Right cardiac atrium (tissue), 5 donors: ENCODE data around the gene EHD4. TPM values are rescaled to one million over a fixed set of nuclear protein-coding genes. Genes with fewer than 3 reads are reported as not detected.

Experiments used
- ATAC-seq, 2 donors: fragments of 200-7000 bp; cut with Tn5 transposase; one replicate each; pipeline versions ENCODE4 v1.8.0 to v1.9.1; 2020; ENCODE audit warnings: moderate library complexity in 2 of 2, mild to moderate bottlenecking in 1 of 2
- DNase-seq, 3 donors: peaks; one replicate each; pipeline ENCODE4 v3.0.0-alpha.2; 2020
- H3K27ac ChIP-seq: one replicate; pipeline ENCODE4 v1.5.1; 2013; ENCODE audit warnings: mild to moderate bottlenecking, low read length, control low read depth, moderate library complexity
- H3K27me3 ChIP-seq: one replicate; pipeline ENCODE4 v1.6.1; 2013; ENCODE audit not compliant: control insufficient read depth, insufficient read depth
- H3K4me1 ChIP-seq: one replicate; pipeline ENCODE4 v1.6.1; 2013; ENCODE audit warnings: low read length; ENCODE audit not compliant: control insufficient read depth, insufficient read depth
- H3K4me3 ChIP-seq: one replicate; pipeline ENCODE4 v1.5.1; 2013; ENCODE audit warnings: low read length, control low read depth
- H3K9me3 ChIP-seq: one replicate; pipeline ENCODE4 v1.6.1; 2013; ENCODE audit warnings: low read length; ENCODE audit not compliant: control insufficient read depth
- WGBS: extraction: QIAGEN DNeasy Blood & Tissue Kit; methylation state at CpG from one replicate; pipeline ENCODE4 v1.1.7; 2013; 5-methylcytosine and 5-hydroxymethylcytosine counted together
- intact Hi-C, 4 donors: fragments of 100-400 bp; cut with DNase I; formaldehyde crosslinking; loops; one replicate each; pipeline versions ENCODE4 v1.11.0 to v1.14.0; 2022 to 2023
- polyA plus RNA-seq: library from polyadenylated mRNA; stranded (reverse); fragments of 200-250 nt; gene quantifications from one replicate; pipeline ENCODE4 v1.2.3, GENCODE V29; 2013
- total RNA-seq, 4 donors: library from RNA; stranded (reverse); fragmentation: NEBNext Ultra II Directional; extraction: Animal tissue kit (Norgen Biotek cat#: 25700); gene quantifications; one replicate each; pipeline ENCODE4 v1.2.1, GENCODE V29; 2021
- donor health status: healthy with polysubstance abuse.
- donor health status: DM: no; HTN: yes; CAD: no.
- donor health status: DM: no; HTN: no; CAD: no.
- donor health status: DM: no; HTN: yes; CAD: no; lungs with severe emphysema.
- donor health status: DM: yes; HTN: yes; CAD: no.

The EHD4 gene
- total and polyA plus RNA-seq, 5 donors = 26.3 to 37.4 (median 33.3) TPM

DNA sequence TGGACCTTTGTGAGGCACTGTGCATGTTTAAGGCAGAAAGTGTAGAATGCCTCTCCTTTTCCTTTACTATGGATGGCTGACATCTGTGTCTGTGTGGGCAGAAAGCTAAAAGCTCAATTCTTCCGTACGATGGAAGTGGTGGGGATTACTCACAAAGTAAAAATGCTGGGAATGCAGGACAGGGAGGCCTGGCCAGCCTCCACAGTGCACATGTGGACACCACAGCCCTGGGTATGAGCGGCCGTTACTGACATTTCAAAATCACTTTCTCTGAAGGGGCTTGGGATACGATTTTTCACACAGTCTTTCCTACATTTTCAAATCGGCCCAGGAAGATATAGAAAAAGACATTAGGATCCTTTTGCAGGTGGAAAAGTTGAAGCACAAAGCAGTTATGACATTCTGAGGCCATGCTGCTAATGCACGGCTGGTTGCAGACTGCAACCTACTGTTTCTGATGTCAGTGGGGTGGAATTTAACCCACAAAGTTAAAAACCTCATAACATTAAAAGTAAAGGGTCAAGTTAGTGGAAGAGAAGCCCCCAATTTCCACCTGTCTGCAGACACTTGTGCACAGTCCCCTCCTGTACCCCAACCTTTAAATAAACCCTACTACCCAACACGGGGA, 27.9 kb downstream of the EHD4 start:
- peak overlapping the region; percentile 74 for H3K27ac ChIP-seq
- no peak overlapping the region for H3K4me3 ChIP-seq
- H3K9me3 ChIP-seq = no peaks in the 10 kb centered on the region
- WGBS = 31% methylated on average over 8 of the region's 8 CpGs
- ATAC-seq (peak; percentile 63 to 77), DNase-seq (peak in 2 of 3 donors; percentile 53 to 80)
- H3K4me1 ChIP-seq = peaks cover 24% of the 10 kb centered on the region
- intact Hi-C loops = no loop called here
- H3K27me3 ChIP-seq = no peaks in the 10 kb centered on the region

DNA sequence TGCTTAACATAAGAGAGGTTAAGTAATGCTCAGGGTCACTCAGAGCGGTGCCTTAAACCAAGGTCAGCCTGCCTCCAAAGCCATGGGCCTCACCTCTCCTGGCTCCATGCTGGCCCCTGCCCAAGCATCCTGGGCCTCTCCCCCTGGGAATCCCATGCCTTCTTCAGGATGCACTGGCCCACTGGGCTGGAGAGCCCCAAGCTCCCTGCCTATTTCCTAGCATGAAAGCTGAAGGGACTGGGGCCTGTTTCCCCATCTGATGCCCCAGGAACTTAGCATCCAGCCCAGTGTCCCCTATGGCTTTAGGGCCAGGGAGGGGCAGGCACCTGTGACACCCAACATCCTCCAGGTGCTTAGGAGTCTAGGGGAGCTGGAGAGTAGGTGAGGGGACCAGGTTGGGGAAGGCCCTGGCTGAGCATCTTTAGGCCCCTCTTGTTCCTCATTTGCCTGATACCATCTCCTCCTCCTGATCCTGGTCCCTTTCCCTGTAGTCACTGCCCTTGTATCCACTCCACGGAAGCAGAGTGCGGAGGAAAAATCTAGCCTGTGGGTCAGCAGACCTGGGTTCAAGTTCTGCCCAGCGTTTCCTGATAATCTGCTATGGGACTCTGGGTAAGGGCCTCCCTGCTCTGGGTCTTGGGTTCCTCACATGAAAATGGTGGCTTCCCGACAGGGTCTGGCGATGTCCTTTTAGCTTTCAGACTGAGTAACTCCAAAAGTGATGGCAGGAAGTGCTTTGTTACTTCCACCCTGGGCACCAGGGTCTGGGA, 28.6 kb downstream of the EHD4 start:
- peak in 1 of 3 donors; percentile 49 for DNase-seq
- WGBS = 84% methylated on average over 6 of the region's 6 CpGs
- intact Hi-C loops = no loop called here
- H3K4me3 ChIP-seq = no peak overlapping the region
- no peak for ATAC-seq
- H3K9me3 ChIP-seq = no peaks in the 10 kb centered on the region
- H3K27ac ChIP-seq = peak overlapping the region; percentile 74
- peaks cover 24% of the 10 kb centered on the region for H3K4me1 ChIP-seq
- H3K27me3 ChIP-seq = no peaks in the 10 kb centered on the region

DNA sequence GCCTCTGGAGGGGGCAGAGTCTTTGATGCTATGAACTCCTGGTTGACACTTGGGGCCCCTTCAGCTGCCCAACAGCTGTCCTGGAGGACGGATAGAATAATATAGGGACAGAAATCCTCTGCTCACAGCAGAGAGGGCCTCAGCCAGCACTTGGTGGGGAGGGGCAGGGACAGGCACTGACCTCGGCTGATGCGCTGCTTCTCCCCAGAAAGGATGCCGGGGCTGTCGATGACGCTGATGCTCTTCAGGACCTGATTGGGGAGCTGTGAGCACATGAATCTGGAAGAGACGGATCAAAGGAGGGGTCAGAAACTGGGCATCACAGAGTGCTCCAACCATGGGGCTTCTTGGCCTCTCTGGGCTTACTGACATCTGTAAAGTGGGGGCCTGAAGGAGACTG, 29.5 kb downstream of the EHD4 start:
- 75% methylated on average over 7 of the region's 7 CpGs for WGBS
- Histone ChIP-seq H3K27ac (peak overlapping the region; percentile 33), H3K4me3 (no peak overlapping the region), H3K27me3 (no peaks in the 10 kb centered on the region), H3K4me1 (peaks cover 24% of the 10 kb centered on the region), H3K9me3 (no peaks in the 10 kb centered on the region)
- no peak for ATAC-seq
- DNase-seq = no peak
- intact Hi-C loops = no loop called here

DNA sequence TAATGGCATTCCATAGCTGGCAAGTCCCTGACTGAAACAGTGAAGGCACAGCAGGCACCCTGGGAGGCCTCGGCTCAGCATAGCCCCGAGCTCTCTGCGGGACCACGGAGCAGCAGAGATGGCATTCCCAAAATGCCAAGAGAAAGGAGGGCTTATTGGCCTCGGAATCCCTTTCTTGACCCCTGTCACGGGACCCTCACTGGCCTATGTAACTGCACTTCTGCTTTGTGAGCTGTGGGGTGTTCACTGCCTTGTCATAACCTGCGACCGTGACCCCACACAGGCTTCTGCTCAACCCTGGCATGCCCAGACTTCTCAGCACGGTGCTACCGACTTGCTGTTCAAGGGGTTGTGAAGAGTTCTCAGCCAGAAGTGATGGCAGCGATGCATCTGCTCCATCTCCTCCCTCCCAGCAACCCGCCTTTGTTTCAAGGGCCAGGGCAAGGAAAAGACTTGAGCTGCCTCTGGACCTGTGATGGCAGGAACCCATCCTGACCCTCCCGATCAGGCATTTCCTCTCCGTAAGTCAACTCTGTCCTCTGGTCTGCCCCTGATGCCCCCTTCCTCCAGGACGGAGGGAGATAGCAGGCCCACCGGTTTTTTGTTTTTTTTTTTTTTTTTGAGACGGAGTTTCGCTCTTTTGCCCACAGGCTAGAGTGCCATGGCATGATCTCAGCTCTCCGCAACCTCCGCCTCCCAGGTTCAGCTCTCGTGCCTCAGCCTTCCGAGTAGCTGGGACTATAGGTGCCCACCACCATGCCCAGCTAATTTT, 30.5 kb downstream of the EHD4 start:
- intact Hi-C loops = no loop called here
- ATAC-seq (no peak), DNase-seq (no peak)
- no peaks in the 10 kb centered on the region for H3K27me3 ChIP-seq
- peak overlapping the region; percentile 61 for H3K27ac ChIP-seq
- 76% methylated on average over 22 of the region's 22 CpGs for WGBS
- peaks cover 24% of the 10 kb centered on the region for H3K4me1 ChIP-seq
- H3K4me3 ChIP-seq = no peak overlapping the region
- H3K9me3 ChIP-seq = no peaks in the 10 kb centered on the region

DNA sequence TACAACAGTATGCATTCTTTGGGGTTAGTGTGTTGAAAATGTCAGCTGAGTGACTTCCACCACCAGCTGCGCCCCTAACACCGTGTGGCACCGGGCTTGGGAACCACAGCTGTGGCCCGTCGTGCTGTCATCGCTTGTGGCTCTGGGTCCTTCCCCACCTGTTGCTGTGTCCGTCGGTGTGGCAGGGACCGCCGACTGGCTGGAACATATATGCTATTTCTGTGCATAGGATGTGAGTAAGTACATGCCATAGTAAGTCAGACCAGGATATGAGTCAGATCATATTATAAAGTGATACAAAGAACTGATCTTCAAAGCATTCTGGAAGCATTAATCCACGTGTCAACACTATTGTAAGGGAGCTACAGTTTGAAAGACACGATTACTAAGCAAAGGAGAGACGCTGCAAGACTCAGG, 31.9 kb downstream of the EHD4 start:
- 56% methylated on average over 13 of the region's 13 CpGs for WGBS
- Histone ChIP-seq H3K4me1 (peaks cover 20% of the 10 kb centered on the region), H3K27ac (peak overlapping the region; percentile 31), H3K9me3 (no peaks in the 10 kb centered on the region), H3K27me3 (no peaks in the 10 kb centered on the region), H3K4me3 (no peak overlapping the region)
- intact Hi-C loops = no loop called here
- ATAC-seq = no peak
- DNase-seq = no peak

DNA sequence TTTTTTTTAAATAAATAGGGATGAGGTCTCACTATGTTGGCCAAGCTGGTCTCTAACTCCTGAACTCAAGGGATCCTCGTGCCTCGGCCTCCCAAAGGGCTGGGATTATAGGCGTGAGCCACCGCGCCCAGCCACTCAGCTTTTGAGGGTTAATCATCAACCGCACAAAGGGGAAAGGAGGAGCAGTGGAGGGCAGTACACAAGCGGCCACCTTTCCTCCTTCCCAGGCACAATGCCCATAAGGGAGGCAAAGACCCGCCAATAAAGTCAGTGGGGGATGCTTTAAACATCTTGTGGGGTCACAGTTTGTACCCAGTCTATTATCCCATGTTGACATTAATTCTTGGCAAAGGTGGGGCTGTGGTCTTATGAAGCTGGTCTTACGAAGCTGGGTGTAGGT, 32.4 kb downstream of the EHD4 start:
- no peak overlapping the region for H3K4me3 ChIP-seq
- peak overlapping the region; percentile 4 for H3K27ac ChIP-seq
- H3K27me3 ChIP-seq = no peaks in the 10 kb centered on the region
- H3K4me1 ChIP-seq = peaks cover 23% of the 10 kb centered on the region
- intact Hi-C loops = loop anchor here in 1 of 4 donors (5.0 kb wide), 1 partner anchor 32 kb away; the partner anchor contains the start of gene EHD4
- no peak for ATAC-seq
- no peak for DNase-seq
- H3K9me3 ChIP-seq = no peaks in the 10 kb centered on the region
- 91% methylated on average over 9 of the region's 9 CpGs for WGBS

DNA sequence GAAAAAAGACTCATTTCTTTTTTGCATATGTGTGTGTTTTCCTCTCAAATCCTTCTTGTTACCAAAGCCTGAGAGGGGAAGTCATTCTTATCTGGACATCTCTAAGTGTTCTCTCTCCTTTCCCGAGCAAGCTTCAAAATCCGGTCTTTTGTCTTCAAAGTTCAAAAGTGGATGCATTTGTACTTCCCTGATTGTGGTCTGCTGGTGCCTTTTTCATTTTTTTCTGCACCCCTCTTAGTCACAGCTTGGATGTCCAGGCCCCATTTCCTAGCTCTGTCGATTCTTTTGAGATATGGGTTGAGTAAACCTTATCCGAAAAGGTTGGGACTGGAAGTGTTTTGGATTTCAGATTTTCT, 34.8 kb downstream of the EHD4 start:
- H3K27me3 ChIP-seq = no peaks in the 10 kb centered on the region
- no peak overlapping the region for H3K4me3 ChIP-seq
- DNase-seq = no peak
- intact Hi-C loops = loop anchor here in 1 of 4 donors (5.0 kb wide), 1 partner anchor 35 kb away; the partner anchor contains the start of gene EHD4
- peak in 1 of 2 donors; percentile 15 for ATAC-seq
- H3K9me3 ChIP-seq = no peaks in the 10 kb centered on the region
- WGBS = 53% methylated on average over 4 of the region's 4 CpGs
- peak overlapping the region; percentile 92 for H3K27ac ChIP-seq
- H3K4me1 ChIP-seq = peaks cover 20% of the 10 kb centered on the region

DNA sequence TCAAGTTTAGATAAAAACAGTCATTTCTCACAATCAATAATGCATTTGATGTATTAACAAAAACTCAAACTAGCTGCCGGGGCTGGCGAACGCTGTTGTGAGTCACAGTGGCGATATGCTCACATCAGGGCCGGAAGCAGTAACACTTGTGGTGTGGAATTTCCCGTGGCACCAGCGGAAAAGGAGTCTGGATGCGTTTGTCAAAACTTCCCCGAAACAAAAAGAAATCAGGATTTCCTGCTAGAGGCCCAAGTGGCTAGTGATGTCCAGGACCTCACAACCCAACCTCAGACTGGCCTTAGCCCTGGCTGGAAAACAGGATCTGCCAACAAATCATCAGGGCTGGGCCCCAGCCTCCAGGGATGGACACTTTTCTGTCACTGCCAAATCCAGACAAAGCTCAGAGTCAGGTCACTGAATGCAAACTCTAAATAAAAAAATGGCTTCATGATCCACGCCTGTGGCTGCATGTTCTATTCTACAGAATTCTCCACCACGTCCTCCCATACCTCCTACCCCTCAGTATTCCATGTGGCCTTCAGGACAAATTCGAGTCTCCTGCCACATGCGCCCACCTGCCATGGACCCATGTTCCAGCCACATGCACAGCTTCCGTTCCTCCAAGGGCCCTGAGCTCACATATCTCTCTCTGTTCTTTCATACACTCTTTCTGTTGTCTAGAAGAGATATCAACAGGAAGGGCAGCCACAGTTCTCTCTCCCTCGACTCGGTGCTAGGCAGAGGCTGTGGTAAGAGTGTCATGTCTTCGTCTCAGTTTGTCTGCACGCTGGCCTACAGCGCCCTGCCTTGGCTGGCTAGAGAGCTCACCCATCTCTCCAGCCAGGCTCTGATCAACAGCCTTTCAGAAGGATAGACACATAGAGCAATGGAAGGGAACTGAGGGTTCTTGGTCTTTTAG, 35.4 kb downstream of the EHD4 start:
- Histone ChIP-seq H3K9me3 (no peaks in the 10 kb centered on the region), H3K27me3 (no peaks in the 10 kb centered on the region), H3K4me1 (peaks cover 23% of the 10 kb centered on the region), H3K4me3 (no peak overlapping the region), H3K27ac (peak overlapping the region; percentile 92)
- DNase-seq (peak in 2 of 3 donors; percentile 62 to 78), ATAC-seq (peak; percentile 44 to 71)
- 45% methylated on average over 19 of the region's 19 CpGs for WGBS
- intact Hi-C loops = loop anchor here in 1 of 4 donors (5.0 kb wide), 1 partner anchor 35 kb away; the partner anchor contains the start of gene EHD4

DNA sequence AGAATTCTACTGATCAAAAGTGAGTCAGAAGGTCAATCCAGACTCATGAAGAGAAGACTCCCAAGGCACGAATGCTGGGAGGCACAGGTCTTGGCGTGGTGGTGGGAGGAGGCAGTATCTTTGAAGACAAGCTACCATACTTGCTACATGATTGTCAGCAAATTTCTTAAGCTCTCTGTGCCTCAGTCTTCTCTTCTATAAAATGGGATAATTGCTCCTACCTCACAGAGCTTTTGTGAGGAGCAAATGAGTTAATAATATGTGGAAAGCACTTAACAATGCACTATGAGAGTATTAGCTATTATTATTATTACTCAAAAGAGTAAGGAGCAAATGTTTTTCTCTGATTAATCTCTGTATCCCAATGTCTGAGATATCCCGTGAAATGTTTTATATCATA, 36.2 kb downstream of the EHD4 start:
- intact Hi-C loops = loop anchor here in 1 of 4 donors (5.0 kb wide), 1 partner anchor 36 kb away; the partner anchor contains the start of gene EHD4
- Histone ChIP-seq H3K9me3 (no peaks in the 10 kb centered on the region), H3K27ac (no peak overlapping the region), H3K27me3 (no peaks in the 10 kb centered on the region), H3K4me3 (no peak overlapping the region), H3K4me1 (peaks cover 25% of the 10 kb centered on the region)
- DNase-seq (no peak), ATAC-seq (no peak)
- WGBS = 89% methylated on average over 3 of the region's 3 CpGs

DNA sequence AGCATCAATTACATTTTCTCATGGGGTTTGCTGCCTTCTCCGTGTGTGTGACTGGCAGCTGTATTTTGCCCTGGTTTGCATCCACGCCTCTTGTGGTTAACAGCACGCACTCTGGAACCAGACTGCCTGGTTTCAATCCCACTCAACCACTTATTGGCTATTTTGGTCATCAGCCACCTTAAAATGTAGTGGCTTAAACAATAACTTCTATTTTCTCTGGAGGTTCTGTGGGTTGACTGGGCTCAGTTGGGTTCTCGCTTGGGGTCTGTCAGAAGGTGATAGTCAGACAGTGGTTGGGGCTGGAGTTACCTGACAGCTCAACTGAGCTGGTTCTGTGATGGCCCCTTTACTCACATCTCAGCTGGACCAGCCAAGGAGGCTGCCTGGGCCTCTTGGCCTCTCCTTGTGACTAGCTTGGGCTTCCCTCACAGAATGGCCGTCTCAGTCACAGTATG, 36.8 kb downstream of the EHD4 start:
- Histone ChIP-seq H3K27me3 (no peaks in the 10 kb centered on the region), H3K27ac (peak overlapping the region; percentile 65), H3K9me3 (no peaks in the 10 kb centered on the region), H3K4me3 (no peak overlapping the region), H3K4me1 (peaks cover 26% of the 10 kb centered on the region)
- intact Hi-C loops = loop anchor here in 1 of 4 donors (5.0 kb wide), 1 partner anchor 37 kb away; the partner anchor contains the start of gene EHD4
- 66% methylated on average over 5 of the region's 5 CpGs for WGBS
- ATAC-seq (no peak), DNase-seq (no peak)
